Measurements from ENCODE around the gene CFAP91. TPM values are rescaled to one million over a fixed set of nuclear protein-coding genes. Genes with fewer than 3 reads are reported as not detected.

CFAP91 gene
- total RNA-seq, 1 donor from 2014 or later = 0.59 TPM

GRCh38 chr3:119741657-119742590, 39.1 kb downstream of the CFAP91 start:
- TF ChIP-seq CTCF (IDR thresholded peaks at IDR 0.05; ENCODE audit: partially characterized antibody, unreplicated experiment) = no peak
- H3K9me3 Mint-ChIP-seq (ENCODE audit: unreplicated experiment) = no peaks in the 10 kb centered on the region
- no peak overlapping the region for H3K27ac Mint-ChIP-seq (ENCODE audit: unreplicated experiment)
- no peaks in the 10 kb centered on the region for H3K36me3 Mint-ChIP-seq (ENCODE audit: unreplicated experiment)
- no peaks in the 10 kb centered on the region for H3K27me3 Mint-ChIP-seq (ENCODE audit: unreplicated experiment)
- no peaks in the 10 kb centered on the region for H3K4me1 Mint-ChIP-seq (ENCODE audit: low read depth, unreplicated experiment)
- DNase-seq = no peak
- no peak overlapping the region for H3K4me3 Mint-ChIP-seq (ENCODE audit: unreplicated experiment)

GRCh38 chr3:119743921-119744320, 41.1 kb downstream of the CFAP91 start:
- H3K4me1 Mint-ChIP-seq (ENCODE audit: low read depth, unreplicated experiment) = no peaks in the 10 kb centered on the region
- H3K9me3 Mint-ChIP-seq (ENCODE audit: unreplicated experiment) = no peaks in the 10 kb centered on the region
- H3K27ac Mint-ChIP-seq (ENCODE audit: unreplicated experiment) = no peak overlapping the region
- TF ChIP-seq CTCF (IDR thresholded peaks at IDR 0.05; ENCODE audit: partially characterized antibody, unreplicated experiment) = no peak
- DNase-seq = no peak
- H3K4me3 Mint-ChIP-seq (ENCODE audit: unreplicated experiment) = no peak overlapping the region
- no peaks in the 10 kb centered on the region for H3K27me3 Mint-ChIP-seq (ENCODE audit: unreplicated experiment)
- H3K36me3 Mint-ChIP-seq (ENCODE audit: unreplicated experiment) = no peaks in the 10 kb centered on the region

- TF ChIP-seq CTCF (IDR thresholded peaks at IDR 0.05; ENCODE audit: partially characterized antibody, unreplicated experiment) = no peak
- peaks cover 2% of the 10 kb centered on the region for H3K27me3 Mint-ChIP-seq (ENCODE audit: unreplicated experiment)
- no peaks in the 10 kb centered on the region for H3K36me3 Mint-ChIP-seq (ENCODE audit: unreplicated experiment)
- no peaks in the 10 kb centered on the region for H3K9me3 Mint-ChIP-seq (ENCODE audit: unreplicated experiment)
- no peaks in the 10 kb centered on the region for H3K4me1 Mint-ChIP-seq (ENCODE audit: low read depth, unreplicated experiment)
- no peak overlapping the region for H3K4me3 Mint-ChIP-seq (ENCODE audit: unreplicated experiment)
- no peak for DNase-seq
- no peak overlapping the region for H3K27ac Mint-ChIP-seq (ENCODE audit: unreplicated experiment)
Observed at GRCh38 chr3:119745942-119746341, 43.1 kb downstream of the CFAP91 start.

- no peaks in the 10 kb centered on the region for H3K9me3 Mint-ChIP-seq (ENCODE audit: unreplicated experiment)
- H3K4me1 Mint-ChIP-seq (ENCODE audit: low read depth, unreplicated experiment) = no peaks in the 10 kb centered on the region
- H3K4me3 Mint-ChIP-seq (ENCODE audit: unreplicated experiment) = no peak overlapping the region
- DNase-seq = no peak
- TF ChIP-seq CTCF (IDR thresholded peaks at IDR 0.05; ENCODE audit: partially characterized antibody, unreplicated experiment) = no peak
- no peaks in the 10 kb centered on the region for H3K36me3 Mint-ChIP-seq (ENCODE audit: unreplicated experiment)
- peaks cover 2% of the 10 kb centered on the region for H3K27me3 Mint-ChIP-seq (ENCODE audit: unreplicated experiment)
- H3K27ac Mint-ChIP-seq (ENCODE audit: unreplicated experiment) = no peak overlapping the region
Observed at GRCh38 chr3:119746423-119746822, 43.6 kb downstream of the CFAP91 start.

- no peak for TF ChIP-seq CTCF (IDR thresholded peaks at IDR 0.05; ENCODE audit: partially characterized antibody, unreplicated experiment)
- H3K9me3 Mint-ChIP-seq (ENCODE audit: unreplicated experiment) = no peaks in the 10 kb centered on the region
- no peak overlapping the region for H3K4me3 Mint-ChIP-seq (ENCODE audit: unreplicated experiment)
- H3K27ac Mint-ChIP-seq (ENCODE audit: unreplicated experiment) = no peak overlapping the region
- no peaks in the 10 kb centered on the region for H3K4me1 Mint-ChIP-seq (ENCODE audit: low read depth, unreplicated experiment)
- H3K27me3 Mint-ChIP-seq (ENCODE audit: unreplicated experiment) = peaks cover 2% of the 10 kb centered on the region
- no peaks in the 10 kb centered on the region for H3K36me3 Mint-ChIP-seq (ENCODE audit: unreplicated experiment)
- no peak for DNase-seq
Observed at GRCh38 chr3:119747357-119747756, 44.5 kb downstream of the CFAP91 start.
